Nephron (organoid): ENCODE data around the gene HNMT.

Experiments
- H3K27ac Mint-ChIP-seq, 3 experiments: 2 replicates each; pipeline ENCODE4 v1.8.0; 2020; ENCODE audit warnings: mixed read lengths in 3 of 3, mild to moderate bottlenecking in 2 of 3, moderate library complexity in 1 of 3
- H3K27me3 Mint-ChIP-seq: 2 replicates; pipeline ENCODE4 v1.8.0; 2021; ENCODE audit warnings: low read depth, mild to moderate bottlenecking, moderate library complexity, mixed read lengths
- H3K36me3 Mint-ChIP-seq: 2 replicates; pipeline ENCODE4 v1.8.0; 2020; ENCODE audit warnings: low read depth, mixed read lengths
- H3K4me1 Mint-ChIP-seq: 2 replicates; pipeline ENCODE4 v1.8.0; 2020; ENCODE audit warnings: mixed read lengths
- H3K4me3 Mint-ChIP-seq, 3 experiments: 2 replicates each; pipeline ENCODE4 v1.8.0; 2020; ENCODE audit warnings: mild to moderate bottlenecking in 3 of 3, mixed read lengths in 3 of 3, moderate library complexity in 2 of 3
- H3K9me3 Mint-ChIP-seq: 2 replicates; pipeline ENCODE4 v1.8.0; 2020; ENCODE audit warnings: mixed read lengths
- CTCF ChIP-seq, 3 experiments: fragments of 200-600 bp; sonication (generic); IDR thresholded peaks; one replicate each; pipeline ENCODE4 v1.5.0; 2021; ENCODE audit warnings: antibody characterized with exemption in 3 of 3; ENCODE audit not compliant: unreplicated experiment in 3 of 3

HNMT gene

GRCh38 chr2:138029276-138029675, 65.0 kb downstream of the HNMT start:
- TF ChIP-seq CTCF (IDR thresholded peaks at IDR 0.05; ENCODE audit: unreplicated experiment in 3 of 3), result no peak
- Mint-ChIP-seq H3K27me3 (no peaks in the 10 kb centered on the region), H3K27ac (no peak overlapping the region), H3K9me3 (no peaks in the 10 kb centered on the region), H3K36me3 (no peaks in the 10 kb centered on the region), H3K4me1 (no peaks in the 10 kb centered on the region), H3K4me3 (no peak overlapping the region)

- H3K9me3 Mint-ChIP-seq, result no peaks in the 10 kb centered on the region
- H3K27ac Mint-ChIP-seq, result no peak overlapping the region
- H3K27me3 Mint-ChIP-seq, result no peaks in the 10 kb centered on the region
- H3K4me1 Mint-ChIP-seq, result peaks cover 5% of the 10 kb centered on the region
- no peak for TF ChIP-seq CTCF (IDR thresholded peaks at IDR 0.05; ENCODE audit: unreplicated experiment in 3 of 3)
- H3K36me3 Mint-ChIP-seq, result no peaks in the 10 kb centered on the region
- no peak overlapping the region for H3K4me3 Mint-ChIP-seq
Measured at GRCh38 chr2:138030459-138030858, 66.2 kb downstream of the HNMT start.

- Mint-ChIP-seq H3K27ac (no peak overlapping the region), H3K36me3 (no peaks in the 10 kb centered on the region)
Measured at GRCh38 chr2:138032334-138032733, 68.1 kb downstream of the HNMT start.

GRCh38 chr2:138034536-138034935, 70.3 kb downstream of the HNMT start:
- Mint-ChIP-seq H3K27me3 (no peaks in the 10 kb centered on the region), H3K4me3 (no peak overlapping the region), H3K4me1 (peaks cover 6% of the 10 kb centered on the region), H3K36me3 (no peaks in the 10 kb centered on the region), H3K9me3 (no peaks in the 10 kb centered on the region), H3K27ac (no peak overlapping the region)
- no peak for TF ChIP-seq CTCF (IDR thresholded peaks at IDR 0.05; ENCODE audit: unreplicated experiment in 3 of 3)

More at GRCh38 chr2:138032334-138032733, 68.1 kb downstream of the HNMT start:
- H3K4me3 Mint-ChIP-seq, result no peak overlapping the region
- no peaks in the 10 kb centered on the region for H3K27me3 Mint-ChIP-seq
- H3K4me1 Mint-ChIP-seq, result peaks cover 6% of the 10 kb centered on the region
- no peak for TF ChIP-seq CTCF (IDR thresholded peaks at IDR 0.05; ENCODE audit: unreplicated experiment in 3 of 3)
- H3K9me3 Mint-ChIP-seq, result no peaks in the 10 kb centered on the region

- Mint-ChIP-seq H3K36me3 (no peaks in the 10 kb centered on the region), H3K9me3 (no peaks in the 10 kb centered on the region)
Measured at GRCh38 chr2:138035608-138036217, 71.4 kb downstream of the HNMT start.

More at GRCh38 chr2:138035608-138036217, 71.4 kb downstream of the HNMT start:
- Mint-ChIP-seq H3K4me3 (no peak overlapping the region), H3K4me1 (peaks cover 6% of the 10 kb centered on the region), H3K27ac (no peak overlapping the region), H3K27me3 (peaks cover 3% of the 10 kb centered on the region)
- no peak for TF ChIP-seq CTCF (IDR thresholded peaks at IDR 0.05; ENCODE audit: unreplicated experiment in 3 of 3)
